HCT116 (cell line): ENCODE measurements around the gene GTPBP1. TPM values are rescaled to one million over a fixed set of nuclear protein-coding genes. Genes with fewer than 3 reads are reported as not detected.

Experiments
- ATAC-seq: fragments of 200-7000 bp; cut with Tn5 transposase; 2 replicates; pipeline ENCODE4 v1.9.1; 2020; ENCODE audit warnings: mild to moderate bottlenecking, moderate library complexity
- BruUV-seq: library from RNA; stranded (reverse); fragments of 400-500 nt; replicated peaks from 2 replicates; lab custom pipeline; 2021; lab: Mats Ljungman, UMichigan
- CTCF ChIA-PET: fragments of 300-600 bp; sonication (Branson Sonifier 250); formaldehyde crosslinking; loops from one replicate; lab custom pipeline; 2021; ENCODE audit warnings: antibody characterized with exemption; lab: Charles Lee
- POLR2A ChIA-PET: fragments of 300-600, 350-600 bp; sonication (Branson Sonifier 250); formaldehyde crosslinking; loops from one replicate; lab custom pipeline; 2021; ENCODE audit warnings: antibody characterized with exemption; lab: Charles Lee
- RAD21 ChIA-PET, 2 experiments: fragments of 300-600 bp; sonication (Branson Sonifier 250); formaldehyde crosslinking; loops; one replicate each; lab custom pipeline; 2023; ENCODE audit warnings: low total read pairs in 2 of 2; ENCODE audit not compliant: uncharacterized antibody in 2 of 2, unreplicated experiment in 2 of 2, low non-redundant PET in 1 of 2; lab: Charles Lee
- DNase-seq: peaks from one replicate; pipeline ENCODE4 v3.0.0-alpha.2; 2010; ENCODE audit warnings: low read depth, low spot score
- H2AFZ ChIP-seq: fragments of 200-600 bp; shearing (Covaris generic), sonication (generic); 2 replicates; pipeline ENCODE4 v1.6.1; 2017; ENCODE audit warnings: low read depth, mixed run types, mixed read lengths, antibody characterized with exemption, low read length; ENCODE audit not compliant: poor library complexity, severe bottlenecking
- H3K27ac ChIP-seq: 2 replicates; pipeline ENCODE4 v1.5.1; 2012; ENCODE audit warnings: low read depth, low read length
- H3K27me3 ChIP-seq: fragments of 200-600 bp; sonication (generic); 2 replicates; pipeline ENCODE4 v1.6.1; 2016; ENCODE audit warnings: mixed run types, low read length, mixed read lengths; ENCODE audit not compliant: insufficient read depth
- H3K36me3 ChIP-seq, 2 experiments: fragments of 200-500 bp in 1 of 2; fragments of 200-600 bp in 1 of 2; sonication (Bioruptor generic) in 1 of 2; sonication (generic) in 1 of 2; 2 replicates each; pipeline versions ENCODE4 v1.5.1 to v1.6.1; 2014 to 2016; ENCODE audit warnings: low read length in 2 of 2, inconsistent platforms in 1 of 2, mixed read lengths in 1 of 2, mixed run types in 1 of 2; ENCODE audit not compliant: insufficient read depth in 2 of 2, control insufficient read depth in 1 of 2
- H3K4me1 ChIP-seq, 2 experiments: fragments of 200-600 bp in 1 of 2; sonication (generic) in 1 of 2; 2 replicates each; pipeline versions ENCODE4 v1.5.1 to v1.6.1; 2012 to 2017; ENCODE audit warnings: low read length in 2 of 2, inconsistent platforms in 1 of 2, mild to moderate bottlenecking in 1 of 2, mixed read lengths in 1 of 2, mixed run types in 1 of 2, moderate library complexity in 1 of 2; ENCODE audit not compliant: insufficient read depth in 2 of 2, control insufficient read depth in 1 of 2
- H3K4me2 ChIP-seq: fragments of 200-600 bp; sonication (generic); 2 replicates; pipeline ENCODE4 v1.6.1; 2017; ENCODE audit warnings: mixed run types, low read length, mixed read lengths
- H3K4me3 ChIP-seq, 2 experiments: fragments of 200-600 bp in 1 of 2; sonication (generic) in 1 of 2; replicated peaks in 1 of 2; 2 replicates each; pipeline ENCODE4 v1.5.1; 2011 to 2016; ENCODE audit warnings: low read length in 2 of 2, control low read depth in 1 of 2, low read depth in 1 of 2, mild to moderate bottlenecking in 1 of 2, mixed read lengths in 1 of 2, mixed run types in 1 of 2
- H3K79me2 ChIP-seq: fragments of 200-600 bp; sonication (generic); 2 replicates; pipeline ENCODE4 v1.6.1; 2017; ENCODE audit warnings: mild to moderate bottlenecking, mixed run types, low read length, moderate library complexity, mixed read lengths; ENCODE audit not compliant: insufficient read depth
- H3K9ac ChIP-seq: fragments of 200-600 bp; sonication (generic); 2 replicates; pipeline ENCODE4 v1.6.1; 2016; ENCODE audit warnings: low read length, mixed read lengths
- H3K9me2 ChIP-seq: fragments of 200-600 bp; sonication (generic), shearing (Covaris generic); 2 replicates; pipeline ENCODE4 v1.6.1; 2017; ENCODE audit warnings: mixed run types, mild to moderate bottlenecking, moderate library complexity; ENCODE audit not compliant: insufficient read depth
- H3K9me3 ChIP-seq, 2 experiments: fragments of 200-500 bp in 1 of 2; fragments of 200-600 bp in 1 of 2; sonication (Bioruptor generic) in 1 of 2; sonication (generic) in 1 of 2; 2 replicates each; pipeline ENCODE4 v1.6.1; 2014 to 2017; ENCODE audit warnings: low read length in 2 of 2, mixed read lengths in 2 of 2, inconsistent platforms in 1 of 2, low read depth in 1 of 2, mild to moderate bottlenecking in 1 of 2, mixed run types in 1 of 2, moderate library complexity in 1 of 2; ENCODE audit not compliant: control insufficient read depth in 1 of 2, insufficient read depth in 1 of 2
- H4K20me1 ChIP-seq: fragments of 200-600 bp; sonication (generic), shearing (Covaris generic); 2 replicates; pipeline ENCODE4 v1.6.1; 2017; ENCODE audit warnings: mixed run types, mild to moderate bottlenecking, moderate library complexity; ENCODE audit not compliant: insufficient read depth
- CBX3 ChIP-seq: IDR thresholded peaks from 2 replicates; pipeline ENCODE4 v1.6.1; 2012; ENCODE audit warnings: low read depth
- CEBPB ChIP-seq: IDR thresholded peaks from 2 replicates; pipeline ENCODE4 v1.6.1; 2012; ENCODE audit warnings: low read depth
- CTCF ChIP-seq, 3 experiments: fragments of 200-600 bp in 1 of 3; sonication (generic) in 1 of 3; IDR thresholded peaks in 2 of 3; conservative IDR thresholded peaks in 1 of 3; 2 replicates each; pipeline ENCODE4 v1.5.1; 2012 to 2017; ENCODE audit warnings: low read depth in 2 of 3, low read length in 2 of 3, antibody characterized with exemption in 1 of 3, borderline replicate concordance in 1 of 3, control low read depth in 1 of 3, mild to moderate bottlenecking in 1 of 3, mixed read lengths in 1 of 3, mixed run types in 1 of 3, moderate library complexity in 1 of 3; ENCODE audit not compliant: insufficient read depth in 1 of 3
- EZH2 ChIP-seq: fragments of 200-600 bp; sonication (generic); IDR thresholded peaks from 2 replicates; pipeline ENCODE4 v1.6.1; 2017; ENCODE audit warnings: antibody characterized with exemption, mixed run types
- FOSL1 ChIP-seq: IDR thresholded peaks from 2 replicates; pipeline ENCODE4 v1.6.1; 2012; ENCODE audit warnings: low read depth
- RAD21 ChIP-seq: IDR thresholded peaks from 2 replicates; pipeline ENCODE4 v1.6.1; 2012; ENCODE audit warnings: low read depth, mild to moderate bottlenecking
- SIN3A ChIP-seq: IDR thresholded peaks from 2 replicates; pipeline ENCODE4 v1.6.1; 2012; ENCODE audit warnings: low read depth
- ZBTB33 ChIP-seq: IDR thresholded peaks from 2 replicates; pipeline ENCODE4 v1.6.1; 2011; ENCODE audit warnings: mild to moderate bottlenecking, low read length, moderate library complexity; ENCODE audit not compliant: insufficient replicate concordance; ENCODE audit errors: extremely low read depth
- ZNF274 ChIP-seq: fragments of 200-500 bp; sonication (Bioruptor generic); IDR thresholded peaks from 2 replicates; pipeline ENCODE4 v1.6.1; 2014; ENCODE audit warnings: mild to moderate bottlenecking, low read depth, low read length, inconsistent platforms
- intact Hi-C: fragments of 100-400 bp; cut with micrococcal nuclease; formaldehyde crosslinking; loops from 2 replicates; pipeline ENCODE4 v1.10.0; 2022
- total RNA-seq: library from RNA; stranded (reverse); gene quantifications from one replicate; pipeline ENCODE4 v1.2.1, GENCODE V29; 2021; ENCODE audit not compliant: unreplicated experiment

Gene GTPBP1
- total RNA-seq, 1 experiment from 2014 or later = 48.2 TPM

- peaks cover 21 to 44% of the 10 kb centered on the region in 2 experiments for H3K4me1 ChIP-seq
- no peak overlapping the region for H2AFZ ChIP-seq
- no peak overlapping the region for H3K9ac ChIP-seq
- peaks cover 2 to 36% of the 10 kb centered on the region in 2 experiments; a peak in 2 of 4 replicates for H3K36me3 ChIP-seq
- no peak overlapping the region for H3K27ac ChIP-seq
- H3K9me2 ChIP-seq = no peaks in the 10 kb centered on the region
- H3K4me2 ChIP-seq = no peak overlapping the region
- intact Hi-C loops = no loop called here
- no peak overlapping the region for H3K4me3 ChIP-seq
- ChIA-PET POLR2A (interaction anchor here (4.0 kb wide), 1 partner anchor 11 kb away, joined by 26 read pairs; the partner anchor contains the start of gene TOMM22), RAD21 (no interaction called here), CTCF (no interaction called here)
- no peaks in the 10 kb centered on the region for H3K27me3 ChIP-seq
- BruUV-seq = no TSS peak
- DNase-seq = no peak
- H3K9me3 ChIP-seq = no peaks in the 10 kb centered on the region
- H3K79me2 ChIP-seq = peaks cover 96% of the 10 kb centered on the region
- TF ChIP-seq CTCF (IDR thresholded peaks at IDR 0.05 in 2 of 3, conservative IDR thresholded peaks at IDR 0.05 in 1 of 3; ENCODE audit: borderline replicate concordance in 1 of 3, insufficient read depth in 1 of 3, low read depth in 2 of 3, low read length in 2 of 3) (no peak), EZH2 (no peak), FOSL1 (no peak), SIN3A (no peak), CBX3 (no peak), ZNF274 (no peak), ZBTB33 (no peak), CEBPB (no peak), RAD21 (no peak)
- 0 out of 2 replicates have a peak, but pooled peaks cover 13% of the 10 kb centered on the region for H4K20me1 ChIP-seq
- ATAC-seq = no peak
These were observed 11.7 kb upstream of the GTPBP1 start for GRCh38 chr22:38694049-38694448.
